Aorta (tissue), 5 donors: ENCODE results near the gene BAG3. TPM values are rescaled to one million over a fixed set of nuclear protein-coding genes. Genes with fewer than 3 reads are reported as not detected.

ENCODE experiments used
- ATAC-seq: fragments of 200-7000 bp; cut with Tn5 transposase; one replicate; pipeline ENCODE4 v1.9.1; 2022; ENCODE audit warnings: moderate library complexity; ENCODE audit not compliant: low FRiP score
- DNase-seq, 2 donors: peaks; one replicate each; pipeline ENCODE4 v3.0.0-alpha.2; 2020
- H3K27ac ChIP-seq, 2 donors: one replicate each; pipeline ENCODE4 v1.5.1; 2013; ENCODE audit warnings: low read length in 2 of 2, mild to moderate bottlenecking in 2 of 2, moderate library complexity in 2 of 2, control low read depth in 1 of 2, inconsistent platforms in 1 of 2, low read depth in 1 of 2
- H3K27me3 ChIP-seq, 2 donors: one replicate each; pipeline ENCODE4 v1.6.1; 2013; ENCODE audit warnings: control low read depth in 1 of 2, low read length in 1 of 2, mild to moderate bottlenecking in 1 of 2, moderate library complexity in 1 of 2; ENCODE audit not compliant: insufficient read depth in 2 of 2, control insufficient read depth in 1 of 2
- H3K36me3 ChIP-seq, 2 donors: one replicate each; pipeline ENCODE4 v1.6.1; 2013; ENCODE audit warnings: control low read depth in 1 of 2, low read length in 1 of 2, mild to moderate bottlenecking in 1 of 2; ENCODE audit not compliant: insufficient read depth in 2 of 2, control insufficient read depth in 1 of 2
- H3K4me1 ChIP-seq, 2 donors: one replicate each; pipeline ENCODE4 v1.6.1; 2013; ENCODE audit warnings: low read length in 2 of 2, control low read depth in 1 of 2, mild to moderate bottlenecking in 1 of 2, moderate library complexity in 1 of 2; ENCODE audit not compliant: insufficient read depth in 2 of 2, control insufficient read depth in 1 of 2
- H3K4me3 ChIP-seq, 2 donors: one replicate each; pipeline ENCODE4 v1.5.1; 2013; ENCODE audit warnings: low read length in 2 of 2, control low read depth in 1 of 2, mild to moderate bottlenecking in 1 of 2
- H3K9me3 ChIP-seq: one replicate; pipeline ENCODE4 v1.6.1; 2013; ENCODE audit warnings: mild to moderate bottlenecking, low read length; ENCODE audit not compliant: control insufficient read depth
- WGBS, 2 donors: extraction: QIAGEN DNeasy Blood & Tissue Kit; methylation state at CpG; one replicate each; pipeline ENCODE4 v1.1.7; 2013; 5-methylcytosine and 5-hydroxymethylcytosine counted together
- intact Hi-C, 2 donors: fragments of 100-400 bp; cut with DNase I; formaldehyde crosslinking; loops; one replicate each; pipeline versions ENCODE4 v1.14.2 to v1.15.0; 2022
- long read RNA-seq, 2 donors: library from polyadenylated mRNA; unstranded; transcript quantifications; one replicate each; pipeline ENCODE4 v2.0.0, GENCODE V29; 2020 to 2021
- polyA plus RNA-seq, 2 donors: library from polyadenylated mRNA; stranded (reverse); fragments of 200-250 nt; gene quantifications; one replicate each; pipeline ENCODE4 v1.2.3, GENCODE V29; 2013
- total RNA-seq, 2 donors: library from RNA; stranded (reverse); fragmentation: NEBNext Ultra II Directional; extraction: Animal tissue kit (Norgen Biotek cat#: 25700); gene quantifications; one replicate each; pipeline ENCODE4 v1.2.1, GENCODE V29; 2021
- donor health status: healthy with polysubstance abuse.
- donor health status: Bipolar disorder and iron deficiency.
- donor health status: DM: no; HTN: no; CAD: no.
- donor health status: DM: no; HTN: no; CAD: no.
- donor health status: DM: yes; HTN: yes; CAD: no.

The BAG3 gene
- total RNA-seq (10 to 100 TPM; 65.8 to 85.1 TPM), polyA plus RNA-seq (10 to 100 TPM; 16.3 to 26.5 TPM)
- long read RNA-seq, donor 1, transcript BAG3-201 (4 exons, 2,571 nt), result major isoform, 118 of 229 reads
- long read RNA-seq, donor 1, partial matches to known transcripts, result 78 of 229 reads
- long read RNA-seq, donor 1, other reads (novel, unspliced or antisense), result 33 of 229 reads
- long read RNA-seq, donor 2, transcript BAG3-201 (4 exons, 2,571 nt), result major isoform, 32 of 54 reads
- long read RNA-seq, donor 2, partial matches to known transcripts, result 13 of 54 reads
- long read RNA-seq, donor 2, other reads (novel, unspliced or antisense), result 9 of 54 reads

DNA sequence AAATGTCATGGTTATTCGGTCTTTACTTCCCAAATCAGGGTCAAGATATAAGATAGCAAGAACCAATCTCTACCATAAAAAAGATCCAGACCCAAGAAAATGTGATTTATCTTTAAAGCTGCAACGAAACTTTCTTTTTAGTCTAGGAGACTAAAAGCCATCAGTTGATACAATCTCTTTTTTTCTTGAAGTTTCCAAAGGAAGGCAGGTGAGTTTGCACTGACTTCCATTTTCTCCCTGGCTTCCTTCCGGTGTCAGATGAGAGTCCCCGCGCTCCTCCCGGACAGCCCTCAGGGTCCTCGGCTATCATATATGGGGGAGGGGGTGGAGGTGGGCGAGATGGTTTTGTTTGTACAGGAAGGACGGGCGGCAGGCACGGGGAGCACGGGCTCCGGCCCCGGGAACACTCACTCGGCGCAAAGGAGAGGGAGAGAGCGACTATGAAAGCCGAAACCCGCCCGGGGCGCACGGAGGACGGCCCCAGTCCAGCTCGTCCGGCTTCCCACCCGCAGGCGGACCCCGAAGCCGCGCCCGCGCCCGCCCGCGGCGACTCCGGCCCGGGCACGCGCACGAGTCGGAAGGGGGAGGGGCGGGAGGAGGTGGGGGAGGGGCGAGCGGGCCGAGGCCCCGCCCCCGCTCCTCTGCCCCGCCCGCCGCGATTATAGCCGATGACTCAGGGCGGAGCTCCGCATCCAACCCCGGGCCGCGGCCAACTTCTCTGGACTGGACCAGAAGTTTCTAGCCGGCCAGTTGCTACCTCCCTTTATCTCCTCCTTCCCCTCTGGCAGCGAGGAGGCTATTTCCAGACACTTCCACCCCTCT, at the start of gene BAG3:
Gene BAG3, plus strand, starts transcription at position 689 of the 822 bp plus-strand sequence. CDS start 296 bp downstream, outside the sequence.
- peaks cover 0 to 1% of the 10 kb centered on the region in 2 donors for H3K4me1 ChIP-seq
- peak within 1 kb of the TSS; percentile 97 to 99 for H3K27ac ChIP-seq
- 1% methylated on average over 25 to 60 of the region's 60 CpGs for WGBS, 2 donors
- intact Hi-C loops, result loop anchor here (2.0 to 10.0 kb wide), 3 partner anchors 30 to 54 kb away; partner anchors contain the start of gene TIAL1 (in 1 of the 2)
- H3K27me3 ChIP-seq, result no peaks in the 10 kb centered on the region
- DNase-seq (peak; percentile 97 to 98), ATAC-seq (peak; percentile 94)
- H3K4me3 ChIP-seq, result peak within 1 kb of the TSS; percentile 87 to 95
- no peaks in the 10 kb centered on the region for H3K36me3 ChIP-seq
- H3K9me3 ChIP-seq, result no peaks in the 10 kb centered on the region

DNA sequence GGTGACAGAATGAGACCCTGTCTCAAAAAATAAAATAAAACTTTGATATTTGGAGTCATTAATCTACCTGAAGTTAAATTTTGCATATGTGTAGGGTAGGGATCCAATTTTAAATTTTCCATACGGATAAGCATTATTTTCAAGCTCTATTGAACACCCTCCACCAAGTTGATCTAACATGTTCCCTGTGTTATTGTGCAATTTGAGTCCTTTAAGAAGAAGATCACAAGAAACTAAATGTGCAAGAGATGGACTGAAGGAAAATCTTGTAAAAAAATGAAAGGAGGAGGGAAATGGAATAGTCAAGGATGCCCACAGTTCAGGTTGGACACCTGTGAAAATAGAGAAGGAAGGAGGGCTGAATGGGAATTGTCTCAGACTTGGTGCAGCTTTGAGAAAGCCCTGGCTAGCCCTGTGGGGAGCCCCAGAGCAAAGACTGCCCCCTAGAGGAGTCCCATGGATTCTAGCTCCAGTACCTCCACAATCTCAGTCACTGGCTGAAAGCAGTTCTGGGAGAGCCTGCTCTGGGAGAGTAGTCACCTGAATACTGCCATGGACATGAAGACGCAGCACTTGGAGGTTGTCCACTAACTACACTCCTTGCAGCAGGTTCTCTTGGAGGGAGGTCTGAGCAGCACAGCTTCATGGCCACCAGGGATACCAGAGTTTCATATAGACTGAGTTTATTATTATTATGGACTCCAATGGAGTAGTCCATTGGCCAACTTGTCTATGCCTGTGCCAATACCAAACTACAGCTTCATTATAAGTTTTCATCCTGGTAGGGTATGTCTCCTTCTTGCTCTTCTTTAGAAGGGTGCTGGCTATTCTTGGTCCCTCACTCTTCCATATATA, 48.7 kb upstream of the BAG3 start:
- intact Hi-C loops, result loop anchor here in 1 of 2 donors (10.0 kb wide), 1 partner anchor 52 kb away; the partner anchor contains the start of gene BAG3
- no peak overlapping the region for H3K4me3 ChIP-seq
- H3K9me3 ChIP-seq, result no peaks in the 10 kb centered on the region
- ATAC-seq (no peak), DNase-seq (no peak)
- H3K4me1 ChIP-seq, result no peaks in the 10 kb centered on the region
- H3K27me3 ChIP-seq, result no peaks in the 10 kb centered on the region
- H3K36me3 ChIP-seq, result no peaks in the 10 kb centered on the region
- no peak overlapping the region for H3K27ac ChIP-seq
- WGBS, 2 donors, result 63 to 68% methylated on average over 2 of the region's 2 CpGs

DNA sequence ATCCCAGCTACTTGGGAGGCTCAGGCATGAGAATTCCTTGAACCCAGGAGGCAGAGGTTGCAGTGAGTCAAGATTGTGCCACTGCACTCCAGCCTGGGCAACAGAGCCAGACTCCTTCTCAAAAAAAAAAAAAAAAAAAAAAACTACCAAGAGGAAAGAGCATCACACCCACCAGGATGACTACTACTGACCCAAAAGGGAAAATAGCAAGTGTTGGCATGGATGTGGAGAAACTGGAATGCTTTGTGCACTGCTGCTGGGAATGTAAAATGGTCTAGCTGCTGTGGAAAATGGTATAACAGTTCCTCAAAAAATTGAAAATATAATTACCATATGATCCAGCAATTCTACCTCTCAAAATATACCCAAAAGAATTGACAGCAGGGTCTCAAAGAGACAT, 46.7 kb upstream of the BAG3 start:
- H3K36me3 ChIP-seq, result no peaks in the 10 kb centered on the region
- no peak overlapping the region for H3K4me3 ChIP-seq
- H3K9me3 ChIP-seq, result no peaks in the 10 kb centered on the region
- intact Hi-C loops, result loop anchor here in 1 of 2 donors (10.0 kb wide), 1 partner anchor 50 kb away; the partner anchor contains the start of gene BAG3
- no peak for ATAC-seq
- H3K27ac ChIP-seq, result no peak overlapping the region
- no peaks in the 10 kb centered on the region for H3K27me3 ChIP-seq
- no peak for DNase-seq
- no peaks in the 10 kb centered on the region for H3K4me1 ChIP-seq

DNA sequence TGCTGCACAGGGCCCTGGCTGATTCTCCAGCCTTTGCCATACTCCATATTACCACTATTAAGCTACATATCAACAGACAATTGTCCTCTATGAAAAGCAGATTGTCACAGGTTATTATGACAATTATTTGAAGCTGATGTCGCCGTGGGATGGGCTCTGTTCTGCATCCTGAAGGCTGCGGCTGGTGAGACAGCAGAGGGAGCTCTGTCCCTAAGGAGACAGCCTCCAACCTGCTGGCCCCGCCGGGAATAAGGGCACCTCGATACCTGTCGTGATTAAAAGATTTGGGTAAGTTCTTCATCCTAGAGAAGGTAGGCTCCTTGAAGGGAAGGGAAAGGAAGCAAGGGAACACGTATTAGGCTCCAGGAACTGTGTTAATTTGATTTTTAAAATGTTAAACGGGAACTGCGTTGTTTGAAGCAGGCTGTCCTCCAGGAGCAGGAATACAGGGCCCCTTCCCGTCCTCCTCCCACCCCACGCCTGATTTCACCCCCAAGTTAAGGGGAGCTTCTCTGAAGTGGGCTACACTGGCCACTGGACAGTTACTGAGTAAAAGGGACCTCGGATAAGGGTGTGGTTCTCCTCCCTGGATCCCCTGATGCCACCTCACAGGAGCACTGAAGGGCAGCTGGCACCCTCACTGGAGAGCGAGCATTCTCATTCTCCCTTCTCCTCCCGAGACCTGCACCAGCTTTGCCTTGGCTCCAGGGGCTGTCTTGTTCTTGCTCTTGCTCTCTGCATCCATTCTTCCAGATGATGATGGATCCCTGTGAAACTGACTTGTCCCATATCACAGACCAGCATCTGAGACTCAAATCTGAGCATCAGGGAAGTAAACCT, 42.6 kb upstream of the BAG3 start:
- Histone ChIP-seq H3K27me3 (no peaks in the 10 kb centered on the region), H3K4me1 (no peaks in the 10 kb centered on the region), H3K36me3 (no peaks in the 10 kb centered on the region), H3K9me3 (no peaks in the 10 kb centered on the region), H3K4me3 (no peak overlapping the region), H3K27ac (no peak overlapping the region)
- 14 to 19% methylated on average over 15 of the region's 15 CpGs for WGBS, 2 donors
- ATAC-seq (no peak), DNase-seq (peak; percentile 53 to 82)
- intact Hi-C loops, result loop anchor here (5.0 to 10.0 kb wide), 3 partner anchors 46 to 254 kb away; partner anchors contain the start of gene BAG3 (in 1 of the 2)

DNA sequence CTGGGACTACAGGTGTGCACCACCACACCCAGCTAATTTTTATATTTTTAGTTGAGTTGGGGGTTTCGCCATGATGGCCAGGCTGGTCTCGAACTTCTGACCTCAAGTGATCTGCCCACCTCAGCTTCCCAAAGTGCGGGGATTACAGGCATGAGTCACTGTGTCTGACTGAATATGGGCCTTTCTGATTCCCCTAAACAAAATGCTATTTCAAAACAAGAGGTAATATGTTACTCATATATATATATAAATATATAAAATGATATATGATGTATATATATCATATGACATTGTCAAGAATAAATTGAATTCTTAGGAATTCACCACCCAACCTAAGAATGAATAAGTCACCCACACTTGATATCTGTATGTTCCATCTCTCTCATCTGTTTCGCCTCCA, 41.7 kb upstream of the BAG3 start:
- ATAC-seq, result no peak
- no peak for DNase-seq
- 96 to 97% methylated on average over 4 of the region's 4 CpGs for whole genome bisulfite sequencing, 2 donors
- Histone ChIP-seq H3K36me3 (no peaks in the 10 kb centered on the region), H3K27me3 (no peaks in the 10 kb centered on the region), H3K4me3 (no peak overlapping the region), H3K4me1 (no peaks in the 10 kb centered on the region), H3K27ac (no peak overlapping the region), H3K9me3 (no peaks in the 10 kb centered on the region)
- intact Hi-C loops, result loop anchor here (5.0 to 10.0 kb wide), 3 partner anchors 45 to 253 kb away; partner anchors contain the start of gene BAG3 (in 1 of the 2)

DNA sequence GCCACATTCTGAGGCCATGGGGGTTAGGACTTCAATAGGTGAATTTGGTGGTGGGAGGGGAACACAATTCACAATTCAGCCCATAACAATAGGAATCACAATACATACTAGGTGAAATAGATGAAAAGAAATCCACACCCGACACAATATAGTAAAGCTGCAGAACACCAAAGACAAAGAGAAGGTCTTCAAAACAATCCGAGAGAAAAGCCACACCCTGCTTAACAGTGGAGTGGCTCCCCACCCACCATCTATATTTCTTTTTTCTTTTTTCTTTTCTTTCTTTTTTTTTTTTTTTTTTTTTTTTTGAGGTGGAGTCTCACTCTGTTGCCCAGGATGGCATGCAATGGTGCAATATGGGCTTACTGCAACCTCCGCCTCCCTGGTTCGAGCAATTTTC, 39.7 kb upstream of the BAG3 start:
- H3K9me3 ChIP-seq, result no peaks in the 10 kb centered on the region
- DNase-seq (no peak), ATAC-seq (no peak)
- H3K27me3 ChIP-seq, result no peaks in the 10 kb centered on the region
- H3K36me3 ChIP-seq, result no peaks in the 10 kb centered on the region
- H3K4me3 ChIP-seq, result no peak overlapping the region
- 73 to 84% methylated on average over 4 of the region's 4 CpGs for WGBS, 2 donors
- no peaks in the 10 kb centered on the region for H3K4me1 ChIP-seq
- intact Hi-C loops, result no loop called here
- no peak overlapping the region for H3K27ac ChIP-seq

DNA sequence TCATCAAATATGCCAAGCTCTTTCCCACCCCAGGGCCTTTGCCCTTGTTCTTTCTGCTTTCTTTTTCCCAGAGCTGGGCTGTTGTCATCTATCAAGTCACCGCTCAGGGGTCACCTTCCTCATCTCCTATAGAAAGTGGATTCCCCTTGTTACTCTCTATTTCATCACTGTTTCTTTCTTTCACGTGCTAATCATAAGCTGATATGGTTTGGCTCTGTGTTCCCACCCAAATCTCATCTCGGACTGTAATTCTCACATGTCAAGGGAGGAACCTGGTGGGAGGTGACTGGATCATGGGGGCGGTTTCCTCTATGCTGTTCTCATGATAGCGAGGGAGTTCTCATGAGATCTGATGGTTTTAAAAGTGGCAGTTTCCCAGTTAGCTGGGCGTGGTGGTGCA, 37.4 kb upstream of the BAG3 start:
- Histone ChIP-seq H3K36me3 (no peaks in the 10 kb centered on the region), H3K27me3 (no peaks in the 10 kb centered on the region), H3K4me1 (no peaks in the 10 kb centered on the region), H3K27ac (no peak overlapping the region), H3K4me3 (no peak overlapping the region), H3K9me3 (no peaks in the 10 kb centered on the region)
- 89 to 91% methylated on average over 6 of the region's 6 CpGs for WGBS, 2 donors
- intact Hi-C loops, result no loop called here
- ATAC-seq (no peak), DNase-seq (no peak)
